Transverse colon (tissue), 4 donors: ENCODE data around the gene CREM. TPM values are rescaled to one million over a fixed set of nuclear protein-coding genes. Genes with fewer than 3 reads are reported as not detected.

Experiments
- DNase-seq: peaks from one replicate; pipeline ENCODE4 v3.0.0-alpha.2; 2019
- H3K27ac ChIP-seq, 4 donors: fragments of 200-600 bp; sonication (generic); 2 replicates each; pipeline ENCODE4 v1.5.1; 2016 to 2018; ENCODE audit warnings: inconsistent platforms in 4 of 4
- H3K27me3 ChIP-seq: fragments of 200-600 bp; sonication (generic); 2 replicates; pipeline ENCODE4 v1.5.1; 2017; ENCODE audit warnings: inconsistent platforms
- H3K36me3 ChIP-seq, 4 donors: fragments of 200-600 bp; sonication (generic); 2 replicates each; pipeline ENCODE4 v1.5.1; 2017 to 2019; ENCODE audit warnings: inconsistent platforms in 4 of 4
- H3K4me1 ChIP-seq, 4 donors: fragments of 200-600 bp; sonication (generic); 2 replicates each; pipeline ENCODE4 v1.5.1; 2017 to 2020; ENCODE audit warnings: inconsistent platforms in 4 of 4
- H3K4me3 ChIP-seq, 4 donors: fragments of 200-600 bp; sonication (generic); 1 replicate in 1 of 4; 2 replicates in 3 of 4; pipeline versions ENCODE4 v1.5.1 to v1.6.1; 2017 to 2019; ENCODE audit warnings: inconsistent platforms in 4 of 4
- H3K9me3 ChIP-seq, 2 donors: fragments of 200-600 bp; sonication (generic); 2 replicates each; pipeline ENCODE4 v1.5.1; 2017 to 2019; ENCODE audit warnings: inconsistent platforms in 2 of 2
- CTCF ChIP-seq, 5 experiments: fragments of 200-600 bp in 3 of 5; fragments of 450-650 bp in 2 of 5; sonication (generic) in 3 of 5; IDR thresholded peaks; 1 replicate in 2 of 5; 2 replicates in 3 of 5; pipeline ENCODE4 v1.5.1; 2016 to 2017; ENCODE audit warnings: antibody characterized with exemption in 5 of 5, inconsistent platforms in 3 of 5, mild to moderate bottlenecking in 2 of 5, moderate library complexity in 1 of 5
- EP300 ChIP-seq: sonication (generic); formaldehyde crosslinking; IDR thresholded peaks from one replicate; pipeline ENCODE4 v1.6.1; 2017; ENCODE audit warnings: antibody characterized with exemption, low read depth
- POLR2A ChIP-seq: fragments of 450-650 bp; IDR thresholded peaks from one replicate; pipeline ENCODE4 v1.6.1; 2016; ENCODE audit warnings: antibody characterized with exemption, mild to moderate bottlenecking, moderate library complexity
- POLR2AphosphoS5 ChIP-seq, 3 donors: sonication (generic); formaldehyde crosslinking; IDR thresholded peaks; one replicate each; pipeline ENCODE4 v1.6.1; 2016; ENCODE audit warnings: antibody characterized with exemption in 3 of 3
- WGBS, 2 donors: methylation state at CpG; one replicate each; pipeline ENCODE4 v1.1.5; 2018; ENCODE audit warnings: low coverage in 1 of 2; 5-methylcytosine and 5-hydroxymethylcytosine counted together
- in situ Hi-C, 4 donors: fragments of 200-750 bp; cut with MboI; loops; one replicate each; pipeline versions ENCODE4 v1.15.0 to v1.15.1; 2017; ENCODE audit warnings: low sequenced_read_pairs in 3 of 4, low pct_ligation_motif_present in 1 of 4, low pct_unique_long_range_greater_than_20kb in 1 of 4
- intact Hi-C: fragments of 100-400 bp; cut with DNase I; formaldehyde crosslinking; loops from one replicate; pipeline ENCODE4 v1.15.1; 2023; ENCODE audit warnings: low total_unique reads
- total RNA-seq, 4 donors: library from RNA; depleted of rRNA; stranded (reverse); fragments of >200 nt; gene quantifications; one replicate each; pipeline ENCODE4 v1.1.0, GENCODE V29; 2016

Gene CREM
- total RNA-seq, 4 donors from 2014 or later = 2.8 to 99.9 (median 21.1) TPM

GRCh38 chr10:35172146-35172545 is 45.5 kb downstream of the CREM start:
- intact Hi-C loops (no loop called here), in situ Hi-C loops (no loop called here)
- no peak for TF ChIP-seq EP300
- TF ChIP-seq POLR2AphosphoS5 (IDR thresholded peaks at IDR 0.05) = no peak
- no peak for TF ChIP-seq CTCF (IDR thresholded peaks at IDR 0.05)
- TF ChIP-seq POLR2A = no peak
- Histone ChIP-seq H3K4me3 (no peak overlapping the region), H3K27ac (no peak overlapping the region), H3K4me1 (no peaks in the 10 kb centered on the region), H3K36me3 (no peaks in the 10 kb centered on the region), H3K27me3 (no peaks in the 10 kb centered on the region), H3K9me3 (no peaks in the 10 kb centered on the region)
- 81% methylated on average over 1 of the region's 1 CpG; no CpG with 5 or more reads in 1 of the 2 donors for WGBS, 2 donors
- DNase-seq = no peak

- in situ Hi-C loops (no loop called here), intact Hi-C loops (no loop called here)
- TF ChIP-seq POLR2A (no peak), CTCF (IDR thresholded peaks at IDR 0.05) (no peak), EP300 (no peak), POLR2AphosphoS5 (IDR thresholded peaks at IDR 0.05) (no peak)
- DNase-seq = no peak
- WGBS, 2 donors = 50 to 74% methylated on average over 2 to 5 of the region's 5 CpGs
- Histone ChIP-seq H3K36me3 (no peaks in the 10 kb centered on the region), H3K4me3 (no peak overlapping the region), H3K9me3 (no peaks in the 10 kb centered on the region), H3K27me3 (no peaks in the 10 kb centered on the region), H3K4me1 (no peaks in the 10 kb centered on the region), H3K27ac (no peak overlapping the region)
These were observed 45.9 kb downstream of the CREM start for GRCh38 chr10:35172574-35172973.

GRCh38 chr10:35178331-35178730 is 51.7 kb downstream of the CREM start:
- H3K9me3 ChIP-seq = no peaks in the 10 kb centered on the region
- WGBS, 2 donors = 80 to 88% methylated on average over 6 to 9 of the region's 9 CpGs
- H3K27me3 ChIP-seq = no peaks in the 10 kb centered on the region
- H3K36me3 ChIP-seq = no peaks in the 10 kb centered on the region
- H3K4me1 ChIP-seq = no peaks in the 10 kb centered on the region
- no peak overlapping the region for H3K4me3 ChIP-seq
- DNase-seq = no peak
- TF ChIP-seq POLR2AphosphoS5 (IDR thresholded peaks at IDR 0.05) = no peak
- TF ChIP-seq POLR2A = no peak
- no peak for TF ChIP-seq EP300
- no peak for TF ChIP-seq CTCF (IDR thresholded peaks at IDR 0.05)
- in situ Hi-C loops = no loop called here
- no peak overlapping the region for H3K27ac ChIP-seq
- intact Hi-C loops = no loop called here

- WGBS, 2 donors = 76 to 87% methylated on average over 8 of the region's 8 CpGs
- DNase-seq = no peak
- no peaks in the 10 kb centered on the region for H3K4me1 ChIP-seq
- in situ Hi-C loops = no loop called here
- H3K9me3 ChIP-seq = no peaks in the 10 kb centered on the region
- TF ChIP-seq POLR2AphosphoS5 (IDR thresholded peaks at IDR 0.05) (no peak), EP300 (no peak), CTCF (IDR thresholded peaks at IDR 0.05) (no peak)
- no peak overlapping the region for H3K27ac ChIP-seq
- no peak overlapping the region for H3K4me3 ChIP-seq
- H3K27me3 ChIP-seq = no peaks in the 10 kb centered on the region
- H3K36me3 ChIP-seq = no peaks in the 10 kb centered on the region
- intact Hi-C loops = no loop called here
These were observed 56.2 kb downstream of the CREM start for GRCh38 chr10:35182631-35183510.
